Hematopoietic multipotent progenitor cell treated with erythropoietin and hydrocortisone succinate and interleukin-3 and kit ligand, for 17 days (in vitro differentiated cells): ENCODE data around the gene CCDC89.
"Not testable (repeated sequence)": the region's sequence is repeated elsewhere in the genome, so short reads cannot be mapped to it uniquely, and the experiment has no call there.

Experiments
- DNase-seq: peaks from one replicate; pipeline ENCODE4 v3.0.0-alpha.2; 2015; ENCODE audit warnings: low spot score

The CCDC89 gene

GRCh38 chr11:85694385-85694980 lies 8.5 kb upstream of the CCDC89 start:
- peak; percentile 19 for DNase-seq

- no peak for DNase-seq
These were observed 723 bp downstream of the CCDC89 start for GRCh38 chr11:85685125-85685819.

- no peak for DNase-seq
These were observed 3.4 kb downstream of the CCDC89 start for GRCh38 chr11:85682330-85683305.

- DNase-seq = no peak
These were observed 5.1 kb downstream of the CCDC89 start for GRCh38 chr11:85680897-85681296.

- DNase-seq = no peak
These were observed 6.4 kb downstream of the CCDC89 start for GRCh38 chr11:85679576-85679975.

GRCh38 chr11:85673393-85673792 lies 12.6 kb downstream of the CCDC89 start:
- no peak for DNase-seq

- DNase-seq = no peak
These were observed 13.7 kb downstream of the CCDC89 start for GRCh38 chr11:85672105-85672902.

GRCh38 chr11:85670949-85671663 lies 14.9 kb downstream of the CCDC89 start:
- not testable (repeated sequence) for DNase-seq

- DNase-seq = no peak
These were observed 17.8 kb downstream of the CCDC89 start for GRCh38 chr11:85668157-85668556.

- no peak for DNase-seq
These were observed 19.3 kb downstream of the CCDC89 start for GRCh38 chr11:85666687-85667086.

GRCh38 chr11:85665733-85666132 lies 20.3 kb downstream of the CCDC89 start:
- no peak for DNase-seq

GRCh38 chr11:85664615-85665481 lies 21.1 kb downstream of the CCDC89 start, which contains the start of gene CREBZF:
Gene CREBZF (minus strand): TSS chr11:85665129. CDS start chr11:85664875, 254 bp downstream.
- DNase-seq = peak; percentile 97

- peak; percentile 82 for DNase-seq
These were observed 22.0 kb downstream of the CCDC89 start for GRCh38 chr11:85663753-85664614.

GRCh38 chr11:85663080-85663752 lies 22.8 kb downstream of the CCDC89 start:
- peak; percentile 40 for DNase-seq

GRCh38 chr11:85661972-85662664 lies 23.9 kb downstream of the CCDC89 start:
- DNase-seq = peak; percentile 31

- no peak for DNase-seq
These were observed 27.8 kb downstream of the CCDC89 start for GRCh38 chr11:85658180-85658579.

- DNase-seq = no peak
These were observed 29.2 kb downstream of the CCDC89 start for GRCh38 chr11:85656777-85657176.

- DNase-seq = not testable (repeated sequence)
These were observed 31.7 kb downstream of the CCDC89 start for GRCh38 chr11:85654343-85654742.
